ENCODE data around the gene NXN. TPM values are rescaled to one million over a fixed set of nuclear protein-coding genes. Genes with fewer than 3 reads are reported as not detected.

Gene NXN
- total and polyA plus RNA-seq, 7 donors: 33.4 to 92.5 (median 73.8) TPM

- DNase-seq (peak; percentile 71 to 87), ATAC-seq (peak; percentile 18 to 47 (median 37))
- H3K4me3 ChIP-seq: no peak overlapping the region
- peaks cover 0 to 49% of the 10 kb centered on the region in 2 donors for H3K36me3 ChIP-seq (ENCODE audit: insufficient read depth in 1 of 2, low read depth in 1 of 2)
- H3K4me1 ChIP-seq: peaks cover 31% of the 10 kb centered on the region
- intact Hi-C loops (cut with DNase I): loop anchor here (1.0 to 10.0 kb wide), 3 partner anchors 18 to 47 kb away; no protein-coding TSS in a partner anchor
- no peak for TF ChIP-seq CTCF (IDR thresholded peaks at IDR 0.05)
- no peaks in the 10 kb centered on the region for H3K27me3 ChIP-seq (ENCODE audit: insufficient read depth in 3 of 3, low read length in 2 of 3)
- no peaks in the 10 kb centered on the region for H3K9me3 ChIP-seq
- 54 to 68% (median 57%) methylated on average over 21 of the region's 21 CpGs for WGBS, 3 donors
- H3K27ac ChIP-seq: peak overlapping the region; percentile 60
These were observed 28.6 kb upstream of the NXN start for GRCh38 chr17:1008008-1008761.

- peak overlapping the region; percentile 60 for H3K27ac ChIP-seq
- H3K4me3 ChIP-seq: no peak overlapping the region
- no peak for DNase-seq
- peaks cover 2 to 56% of the 10 kb centered on the region in 2 donors for H3K36me3 ChIP-seq (ENCODE audit: insufficient read depth in 1 of 2, low read depth in 1 of 2)
- H3K9me3 ChIP-seq: no peaks in the 10 kb centered on the region
- H3K4me1 ChIP-seq: peaks cover 39% of the 10 kb centered on the region
- TF ChIP-seq CTCF (IDR thresholded peaks at IDR 0.05): no peak
- WGBS, 3 donors: 48 to 67% (median 52%) methylated on average over 16 of the region's 16 CpGs
- peak in 2 of 4 donors; percentile 2 to 7 for ATAC-seq
- intact Hi-C loops (cut with DNase I): loop anchor here (1.0 to 10.0 kb wide), 3 partner anchors 19 to 47 kb away; no protein-coding TSS in a partner anchor
- H3K27me3 ChIP-seq (ENCODE audit: insufficient read depth in 3 of 3, low read length in 2 of 3): no peaks in the 10 kb centered on the region
These were observed 27.9 kb upstream of the NXN start for GRCh38 chr17:1007310-1008007.

GRCh38 chr17:1006054-1006453, 26.5 kb upstream of the NXN start:
- DNase-seq: no peak
- peak in 3 of 4 donors; percentile 1 to 8 (median 4) for ATAC-seq
- Histone ChIP-seq H3K9me3 (no peaks in the 10 kb centered on the region), H3K36me3 (ENCODE audit: insufficient read depth in 1 of 2, low read depth in 1 of 2) (peaks cover 2 to 57% of the 10 kb centered on the region in 2 donors), H3K27ac (peak overlapping the region; percentile 78), H3K4me1 (peaks cover 53% of the 10 kb centered on the region), H3K4me3 (peak overlapping the region; percentile 29), H3K27me3 (ENCODE audit: insufficient read depth in 3 of 3, low read length in 2 of 3) (no peaks in the 10 kb centered on the region)
- intact Hi-C loops (cut with DNase I): loop anchor here (5.0 to 10.0 kb wide), 2 partner anchors 36 to 49 kb away; no protein-coding TSS in a partner anchor
- no peak for TF ChIP-seq CTCF (IDR thresholded peaks at IDR 0.05)
- 59 to 62% (median 62%) methylated on average over 12 to 16 of the region's 16 CpGs for WGBS, 3 donors

- H3K4me3 ChIP-seq: peak overlapping the region; percentile 29
- no peaks in the 10 kb centered on the region for H3K9me3 ChIP-seq
- H3K4me1 ChIP-seq: peaks cover 59% of the 10 kb centered on the region
- peak overlapping the region; percentile 78 for H3K27ac ChIP-seq
- 14 to 25% (median 17%) methylated on average over 23 of the region's 23 CpGs for WGBS, 3 donors
- peaks cover 2 to 58% of the 10 kb centered on the region in 2 donors for H3K36me3 ChIP-seq (ENCODE audit: insufficient read depth in 1 of 2, low read depth in 1 of 2)
- no peaks in the 10 kb centered on the region for H3K27me3 ChIP-seq (ENCODE audit: insufficient read depth in 3 of 3, low read length in 2 of 3)
- ATAC-seq: peak; percentile 21 to 61 (median 54)
- intact Hi-C loops (cut with DNase I): loop anchor here (2.0 to 10.0 kb wide), 3 partner anchors 37 to 51 kb away; no protein-coding TSS in a partner anchor
- DNase-seq: peak; percentile 53 to 84
- no peak for TF ChIP-seq CTCF (IDR thresholded peaks at IDR 0.05)
These were observed 25.9 kb upstream of the NXN start for GRCh38 chr17:1005361-1005946.

All from psoas muscle (tissue), 8 donors.